IMR-90 (cell line): ENCODE data around the gene PDE8B. TPM values are rescaled to one million over a fixed set of nuclear protein-coding genes. Genes with fewer than 3 reads are reported as not detected.

Experiments used
- ATAC-seq: fragments of 200-7000 bp; cut with Tn5 transposase; 2 replicates; pipeline ENCODE4 v1.9.1; 2020; ENCODE audit warnings: low read depth, mild to moderate bottlenecking, moderate library complexity
- BruUV-seq: library from RNA; stranded (reverse); fragments of 400-500 nt; replicated peaks from 2 replicates; lab custom pipeline; 2021; lab: Mats Ljungman, UMichigan
- CTCF ChIA-PET: fragments of 300-600 bp; formaldehyde crosslinking; extraction: SDS; loops from one replicate; lab custom pipeline; 2021; ENCODE audit warnings: antibody characterized with exemption; lab: Yijun Ruan, JAX
- POLR2A ChIA-PET: fragments of 300-600 bp; sonication (Branson Sonifier 250); formaldehyde crosslinking; loops from one replicate; lab custom pipeline; 2022; ENCODE audit warnings: antibody characterized with exemption; ENCODE audit not compliant: unreplicated experiment; lab: Charles Lee
- DNase-seq: peaks from one replicate; pipeline ENCODE4 v3.0.0; 2013
- H2AFZ ChIP-seq: replicated peaks from 2 replicates; pipeline ENCODE3; 2013; ENCODE audit warnings: low read length, mild to moderate bottlenecking; ENCODE audit not compliant: poor library complexity
- H2AK5ac ChIP-seq: 2 replicates; pipeline ENCODE4 v1.6.1; 2013; ENCODE audit warnings: low read depth, low read length, inconsistent platforms
- H2AK9ac ChIP-seq: replicated peaks from 2 replicates; pipeline ENCODE3; 2013; ENCODE audit warnings: mild to moderate bottlenecking, low read depth, low read length, moderate library complexity; ENCODE audit not compliant: poor library complexity
- H2BK120ac ChIP-seq: 2 replicates; pipeline ENCODE4 v1.6.1; 2013; ENCODE audit warnings: low read depth, low read length, inconsistent platforms
- H2BK15ac ChIP-seq: 3 replicates; pipeline ENCODE4 v1.6.1; 2013; ENCODE audit warnings: low read depth, low read length, inconsistent platforms
- H2BK20ac ChIP-seq: 2 replicates; pipeline ENCODE4 v1.6.1; 2013; ENCODE audit warnings: low read depth, mild to moderate bottlenecking, inconsistent platforms, low read length, moderate library complexity
- H2BK5ac ChIP-seq: 2 replicates; pipeline ENCODE4 v1.6.1; 2013; ENCODE audit warnings: mild to moderate bottlenecking, low read depth, low read length, inconsistent platforms; ENCODE audit not compliant: poor library complexity, severe bottlenecking
- H3K14ac ChIP-seq: replicated peaks from 2 replicates; pipeline ENCODE4 v1.6.1; 2013; ENCODE audit warnings: low read depth, low read length, inconsistent platforms
- H3K18ac ChIP-seq: 2 replicates; pipeline ENCODE4 v1.6.1; 2013; ENCODE audit warnings: low read depth, low read length, control low read depth
- H3K23ac ChIP-seq: 2 replicates; pipeline ENCODE4 v1.6.1; 2013; ENCODE audit warnings: low read depth, low read length, inconsistent platforms
- H3K27ac ChIP-seq: 2 replicates; pipeline ENCODE4 v1.5.1; 2013; ENCODE audit warnings: mild to moderate bottlenecking, control low read depth, low read length; ENCODE audit not compliant: insufficient read depth
- H3K27me3 ChIP-seq: 2 replicates; pipeline ENCODE4 v1.6.1; 2013; ENCODE audit warnings: low read length; ENCODE audit not compliant: control insufficient read depth, insufficient read depth
- H3K36me3 ChIP-seq: 2 replicates; pipeline ENCODE4 v1.6.1; 2013; ENCODE audit warnings: low read length, mixed read lengths; ENCODE audit not compliant: control insufficient read depth, insufficient read depth
- H3K4ac ChIP-seq: 2 replicates; pipeline ENCODE4 v1.6.1; 2013; ENCODE audit warnings: low read depth, low read length, inconsistent platforms
- H3K4me1 ChIP-seq: 2 replicates; pipeline ENCODE4 v1.6.1; 2013; ENCODE audit warnings: low read length, mixed read lengths; ENCODE audit not compliant: control insufficient read depth, insufficient read depth
- H3K4me2 ChIP-seq: 2 replicates; pipeline ENCODE4 v1.6.1; 2013; ENCODE audit warnings: low read depth, mild to moderate bottlenecking, control low read depth, low read length, moderate library complexity
- H3K4me3 ChIP-seq: 2 replicates; pipeline ENCODE4 v1.5.1; 2013; ENCODE audit warnings: low read depth, mild to moderate bottlenecking, control low read depth, low read length, moderate library complexity; ENCODE audit not compliant: insufficient read depth
- H3K56ac ChIP-seq: 2 replicates; pipeline ENCODE4 v1.6.1; 2013; ENCODE audit warnings: low read length, inconsistent platforms; ENCODE audit not compliant: insufficient read depth; ENCODE audit errors: extremely low read depth
- H3K79me1 ChIP-seq, 2 experiments: 2 replicates each; pipeline ENCODE4 v1.6.1; 2013; ENCODE audit warnings: low read length in 2 of 2, inconsistent platforms in 1 of 2, low read depth in 1 of 2
- H3K9ac ChIP-seq: 2 replicates; pipeline ENCODE4 v1.6.1; 2013; ENCODE audit warnings: low read depth, low read length, control low read depth
- H3K9me1 ChIP-seq: 2 replicates; pipeline ENCODE4 v1.6.1; 2013; ENCODE audit warnings: low read length, inconsistent platforms; ENCODE audit not compliant: insufficient read depth
- H3K9me3 ChIP-seq: 2 replicates; pipeline ENCODE4 v1.6.1; 2013; ENCODE audit warnings: low read length; ENCODE audit not compliant: control insufficient read depth, insufficient read depth
- H4K20me1 ChIP-seq: 2 replicates; pipeline ENCODE4 v1.6.1; 2013; ENCODE audit warnings: low read length, inconsistent platforms; ENCODE audit not compliant: insufficient read depth
- H4K5ac ChIP-seq: 2 replicates; pipeline ENCODE4 v1.6.1; 2013; ENCODE audit warnings: mild to moderate bottlenecking, low read depth, low read length, control low read depth
- H4K8ac ChIP-seq, 2 experiments: 2 replicates each; pipeline ENCODE4 v1.6.1; 2013; ENCODE audit warnings: low read depth in 2 of 2, low read length in 2 of 2, control low read depth in 1 of 2, inconsistent platforms in 1 of 2
- H4K91ac ChIP-seq: 2 replicates; pipeline ENCODE4 v1.6.1; 2013; ENCODE audit warnings: low read depth, low read length, inconsistent platforms; ENCODE audit not compliant: insufficient read depth
- BHLHE40 ChIP-seq: fragments of 150-350 bp; IDR thresholded peaks from 2 replicates; pipeline ENCODE4 v1.6.1; 2016; ENCODE audit warnings: mild to moderate bottlenecking, low read depth, low read length
- CEBPB ChIP-seq: IDR thresholded peaks from 2 replicates; pipeline ENCODE4 v1.6.1; 2012; ENCODE audit warnings: low read depth, low read length, improper control_type of control experiment
- CHD1 ChIP-seq: IDR thresholded peaks from 2 replicates; pipeline ENCODE4 v1.6.1; 2012; ENCODE audit warnings: low read depth, low read length, improper control_type of control experiment
- CTCF ChIP-seq: conservative IDR thresholded peaks from 2 replicates; pipeline ENCODE4 v1.5.1; 2012; ENCODE audit warnings: mild to moderate bottlenecking, low read depth, low read length, improper control_type of control experiment
- ELK1 ChIP-seq: fragments of 150-350 bp; IDR thresholded peaks from 2 replicates; pipeline ENCODE4 v1.6.1; 2016; ENCODE audit warnings: low read depth, mild to moderate bottlenecking, low read length, moderate library complexity, borderline replicate concordance
- FOS ChIP-seq: fragments of 150-350 bp; IDR thresholded peaks from 2 replicates; pipeline ENCODE4 v1.6.1; 2016; ENCODE audit warnings: low read depth, low read length
- MAFK ChIP-seq: IDR thresholded peaks from 2 replicates; pipeline ENCODE4 v1.6.1; 2012; ENCODE audit warnings: low read depth, low read length, improper control_type of control experiment
- MAZ ChIP-seq: IDR thresholded peaks from 2 replicates; pipeline ENCODE4 v1.6.1; 2012; ENCODE audit warnings: low read depth, mild to moderate bottlenecking, low read length, improper control_type of control experiment, moderate library complexity, borderline replicate concordance
- MXI1 ChIP-seq: IDR thresholded peaks from 2 replicates; pipeline ENCODE4 v1.6.1; 2012; ENCODE audit warnings: low read depth, mild to moderate bottlenecking, low read length, moderate library complexity, borderline replicate concordance
- NFE2L2 ChIP-seq: fragments of 150-350 bp; IDR thresholded peaks from 2 replicates; pipeline ENCODE4 v1.6.1; 2016; ENCODE audit warnings: low read depth, mild to moderate bottlenecking, low read length
- POLR2A ChIP-seq: IDR thresholded peaks from 2 replicates; pipeline ENCODE4 v1.6.1; 2012; ENCODE audit warnings: mild to moderate bottlenecking, low read depth, low read length
- RAD21 ChIP-seq: IDR thresholded peaks from 2 replicates; pipeline ENCODE4 v1.6.1; 2012; ENCODE audit warnings: low read length, improper control_type of control experiment
- RCOR1 ChIP-seq: IDR thresholded peaks from 2 replicates; pipeline ENCODE4 v1.6.1; 2012; ENCODE audit warnings: mild to moderate bottlenecking, low read length, improper control_type of control experiment; ENCODE audit not compliant: insufficient replicate concordance
- RFX5 ChIP-seq: IDR thresholded peaks from 2 replicates; pipeline ENCODE4 v1.8.0; 2012; ENCODE audit warnings: low read depth, mild to moderate bottlenecking, low read length, moderate library complexity
- SMC3 ChIP-seq: fragments of 150-350 bp; IDR thresholded peaks from 2 replicates; pipeline ENCODE4 v1.6.1; 2016; ENCODE audit warnings: low read depth, mild to moderate bottlenecking, antibody characterized with exemption, low read length, moderate library complexity
- USF2 ChIP-seq: fragments of 150-350 bp; IDR thresholded peaks from 2 replicates; pipeline ENCODE4 v1.6.1; 2017; ENCODE audit warnings: mild to moderate bottlenecking, antibody characterized with exemption, low read length, low read depth
- WGBS, 2 experiments: methylation state at CpG; one replicate each; pipeline versions ENCODE4 v1.1.5 to v1.1.7; 2013; ENCODE audit warnings: missing lambda C conversion rate in 2 of 2; ENCODE audit not compliant: insufficient read length in 1 of 2; ENCODE audit errors: extremely low coverage in 2 of 2; 5-methylcytosine and 5-hydroxymethylcytosine counted together
- dilution Hi-C: fragments of 300-500 bp; cut with HindIII; formaldehyde crosslinking; loops from one replicate; pipeline ENCODE4 v1.14.3; 2018; ENCODE audit warnings: low sequenced_read_pairs; ENCODE audit not compliant: unreplicated experiment
- in situ Hi-C: fragments of 300-500 bp; cut with MboI; formaldehyde crosslinking; loops from 3 replicates; pipeline ENCODE4 v1.14.3; 2019; ENCODE audit warnings: low sequenced_read_pairs, inconsistent platforms, mixed read lengths
- intact Hi-C: fragments of 100-400 bp; cut with micrococcal nuclease; formaldehyde crosslinking; loops from 2 replicates; pipeline ENCODE4 v1.10.0; 2022
- polyA plus RNA-seq, 3 experiments: library from polyadenylated mRNA; depleted of rRNA; stranded (reverse); fragments of >200 nt; gene quantifications; 2 replicates each; pipeline ENCODE4 v1.2.3, GENCODE V29; 2012; ENCODE audit warnings: low replicate concordance in 1 of 3
- total RNA-seq: library from RNA; depleted of rRNA; stranded (reverse); fragments of >200 nt; gene quantifications from 2 replicates; pipeline ENCODE4 v1.2.3, GENCODE V29; 2012

The PDE8B gene
- total and polyA plus RNA-seq, 2 of the 4 experiments (the other 2 are of a cell fraction): under 0.01 to 0.03 TPM

- no peak overlapping the region for H2BK20ac ChIP-seq
- H3K4me3 ChIP-seq: no peak overlapping the region
- TF ChIP-seq MAZ (no peak), ELK1 (no peak), RAD21 (no peak), SMC3 (no peak), RCOR1 (no peak), BHLHE40 (no peak), CEBPB (no peak), RFX5 (no peak), CHD1 (no peak), NFE2L2 (no peak), FOS (no peak), MAFK (no peak), POLR2A (no peak), MXI1 (no peak), USF2 (no peak), CTCF (no peak)
- DNase-seq (no peak), ATAC-seq (no peak)
- no peak overlapping the region for H3K9ac ChIP-seq
- H2BK15ac ChIP-seq: no peak overlapping the region
- no TSS peak for BruUV-seq
- no peak overlapping the region for H2BK5ac ChIP-seq
- no peak overlapping the region for H4K91ac ChIP-seq
- POLR2A ChIA-PET: no interaction called here
- H4K5ac ChIP-seq: no peak overlapping the region
- H3K23ac ChIP-seq: no peak overlapping the region
- dilution Hi-C loops (no loop called here), intact Hi-C loops (no loop called here), in situ Hi-C loops (no loop called here)
- H3K79me1 ChIP-seq: no peaks in the 10 kb centered on the region; a peak in 1 of 4 replicates
- H3K9me3 ChIP-seq: no peaks in the 10 kb centered on the region
- H4K8ac ChIP-seq: no peak overlapping the region
- H3K4me1 ChIP-seq: peaks cover 11% of the 10 kb centered on the region
- WGBS, 2 experiments: no CpG with 5 or more reads among the region's 2 CpGs
- H3K36me3 ChIP-seq: no peaks in the 10 kb centered on the region; the same call in 1 of the 2 replicates
- H4K20me1 ChIP-seq: no peaks in the 10 kb centered on the region
- H3K27ac ChIP-seq: no peak overlapping the region
- H2AK5ac ChIP-seq: no peak overlapping the region
- CTCF ChIA-PET: interaction anchor here (0.5 to 0.9 kb wide), 2 partner anchors 13 to 584 kb away, joined by 4 to 5 read pairs; no protein-coding TSS in a partner anchor
- no peak overlapping the region for H2AFZ ChIP-seq
- no peak overlapping the region for H2BK120ac ChIP-seq
- no peak overlapping the region for H3K4me2 ChIP-seq
- no peak overlapping the region for H3K14ac ChIP-seq
- no peak overlapping the region for H3K18ac ChIP-seq
- H3K27me3 ChIP-seq: no peaks in the 10 kb centered on the region
- H3K56ac ChIP-seq: no peak overlapping the region
- H3K4ac ChIP-seq: no peak overlapping the region
- peaks cover 9% of the 10 kb centered on the region for H3K9me1 ChIP-seq
- H2AK9ac ChIP-seq: no peak overlapping the region
These were observed 212.7 kb downstream of the PDE8B start for GRCh38 chr5:77423022-77423750.
